Lung (tissue), 12 donors: Measurements from ENCODE around the gene ACR. TPM values are rescaled to one million over a fixed set of nuclear protein-coding genes. Genes with fewer than 3 reads are reported as not detected.

ENCODE experiments used
- ATAC-seq: fragments of 200-7000 bp; cut with Tn5 transposase; one replicate; pipeline ENCODE4 v1.9.1; 2020; ENCODE audit warnings: moderate number of reproducible peaks; ENCODE audit not compliant: insufficient read depth, low FRiP score
- DNase-seq, 3 donors: peaks; one replicate each; pipeline ENCODE4 v3.0.0-alpha.2; 2013 to 2017
- H3K27ac ChIP-seq, 2 donors: one replicate each; pipeline ENCODE4 v1.5.1; 2013; ENCODE audit warnings: mild to moderate bottlenecking in 2 of 2, moderate library complexity in 2 of 2, control low read depth in 1 of 2, inconsistent platforms in 1 of 2, low read depth in 1 of 2, low read length in 1 of 2
- H3K27me3 ChIP-seq, 3 donors: one replicate each; pipeline ENCODE4 v1.5.1; 2013; ENCODE audit warnings: low read length in 2 of 3; ENCODE audit not compliant: control insufficient read depth in 3 of 3, insufficient read depth in 3 of 3
- H3K36me3 ChIP-seq, 4 donors: one replicate each; pipeline ENCODE4 v1.5.1; 2013; ENCODE audit warnings: low read length in 4 of 4, mild to moderate bottlenecking in 1 of 4, moderate library complexity in 1 of 4; ENCODE audit not compliant: control insufficient read depth in 4 of 4, insufficient read depth in 4 of 4
- H3K4me1 ChIP-seq, 5 donors: one replicate each; pipeline ENCODE4 v1.5.1; 2013; ENCODE audit warnings: low read length in 5 of 5, mild to moderate bottlenecking in 2 of 5, moderate library complexity in 1 of 5; ENCODE audit not compliant: control insufficient read depth in 5 of 5, insufficient read depth in 5 of 5
- H3K4me3 ChIP-seq: one replicate; pipeline ENCODE4 v1.5.1; 2013; ENCODE audit warnings: mild to moderate bottlenecking, control low read depth, moderate library complexity
- H3K9ac ChIP-seq, 2 donors: one replicate each; pipeline ENCODE4 v1.5.1; 2013; ENCODE audit warnings: low read length in 2 of 2, control low read depth in 1 of 2; ENCODE audit not compliant: insufficient read depth in 1 of 2
- H3K9me3 ChIP-seq, 4 donors: one replicate each; pipeline ENCODE4 v1.5.1; 2013; ENCODE audit warnings: low read length in 3 of 4, mild to moderate bottlenecking in 1 of 4, moderate library complexity in 1 of 4; ENCODE audit not compliant: control insufficient read depth in 4 of 4, insufficient read depth in 3 of 4
- CTCF ChIP-seq: IDR thresholded peaks from 2 replicates; pipeline ENCODE4 v1.5.1; 2012; ENCODE audit warnings: mild to moderate bottlenecking; ENCODE audit errors: control extremely low read depth, extremely low read depth
- WGBS, 2 donors: extraction: QIAGEN DNeasy Blood & Tissue Kit; methylation state at CpG; one replicate each; pipeline ENCODE4 v1.1.7; 2013; 5-methylcytosine and 5-hydroxymethylcytosine counted together
- polyA plus RNA-seq, 2 donors: library from polyadenylated mRNA; stranded (reverse); fragments of 200-250 nt; gene quantifications; one replicate each; pipeline ENCODE4 v1.2.1, GENCODE V29; 2013
- total RNA-seq, 2 donors: library from RNA; depleted of rRNA in 1 of 2; stranded (reverse); fragments of >200 nt in 1 of 2; gene quantifications; one replicate each; pipeline ENCODE4 v1.2.1, GENCODE V29; 2014 to 2021
- donor health status: control.
- donor health status: control.
- donor health status: Bipolar disorder and iron deficiency.
- donor health status: healthy.
- donor health status: DM: yes; HTN: yes; CAD: no.

Gene ACR
- total and polyA plus RNA-seq, 4 donors = 0.26 to 3.3 (median 0.78) TPM

- no peaks in the 10 kb centered on the region for H3K9me3 ChIP-seq
- WGBS, 2 donors = 87 to 88% methylated on average over 12 of the region's 12 CpGs
Observed at GRCh38 chr22:50722716-50723428, 15.1 kb upstream of the ACR start.

GRCh38 chr22:50723991-50724390 lies 14.0 kb upstream of the ACR start:
- Histone ChIP-seq H3K9me3 (no peaks in the 10 kb centered on the region), H3K36me3 (peaks cover 0 to 30% (median 3%) of the 10 kb centered on the region in 4 donors), H3K4me1 (peaks cover 0 to 8% (median 0%) of the 10 kb centered on the region in 5 donors), H3K4me3 (no peak overlapping the region), H3K27ac (no peak overlapping the region), H3K27me3 (peaks cover 0 to 11% (median 4%) of the 10 kb centered on the region in 3 donors), H3K9ac (no peak overlapping the region)
- TF ChIP-seq CTCF = no peak
- ATAC-seq (no peak), DNase-seq (no peak)
- WGBS, 2 donors = 73 to 74% methylated on average over 7 of the region's 7 CpGs

More at GRCh38 chr22:50722716-50723428, 15.1 kb upstream of the ACR start:
- peaks cover 0 to 8% (median 0%) of the 10 kb centered on the region in 5 donors for H3K4me1 ChIP-seq
- peaks cover 0 to 15% (median 7%) of the 10 kb centered on the region in 3 donors for H3K27me3 ChIP-seq
- H3K27ac ChIP-seq = no peak overlapping the region
- ATAC-seq (no peak), DNase-seq (no peak)
- no peak for TF ChIP-seq CTCF
- H3K4me3 ChIP-seq = no peak overlapping the region
- H3K9ac ChIP-seq = no peak overlapping the region
- peaks cover 0 to 32% (median 3%) of the 10 kb centered on the region in 4 donors for H3K36me3 ChIP-seq

- no peak overlapping the region for H3K4me3 ChIP-seq
- H3K27me3 ChIP-seq = peaks cover 0 to 5% (median under 1%) of the 10 kb centered on the region in 3 donors
- H3K9me3 ChIP-seq = no peaks in the 10 kb centered on the region
- TF ChIP-seq CTCF = no peak
- no peak for DNase-seq
- ATAC-seq = no peak
- H3K9ac ChIP-seq = no peak overlapping the region
- H3K4me1 ChIP-seq = peaks cover 0 to 8% (median 0%) of the 10 kb centered on the region in 5 donors
- 80 to 86% methylated on average over 8 of the region's 8 CpGs for WGBS, 2 donors
- no peak overlapping the region for H3K27ac ChIP-seq
- H3K36me3 ChIP-seq = peaks cover 0 to 34% (median 3%) of the 10 kb centered on the region in 4 donors
Observed at GRCh38 chr22:50724616-50725015, 13.4 kb upstream of the ACR start.
